GM18508 (cell line): ENCODE results near the gene MYO16.
A peak's percentile ranks its signal among the peaks of the same experiment; 100 is the strongest.

ENCODE experiments used
- ATAC-seq: cut with Tn5 transposase; IDR thresholded peaks from one replicate; pipeline ENCODE4 v1.9.1; 2021; ENCODE audit warnings: moderate number of reproducible peaks; ENCODE audit not compliant: insufficient read depth, unreplicated experiment

The MYO16 gene

DNA sequence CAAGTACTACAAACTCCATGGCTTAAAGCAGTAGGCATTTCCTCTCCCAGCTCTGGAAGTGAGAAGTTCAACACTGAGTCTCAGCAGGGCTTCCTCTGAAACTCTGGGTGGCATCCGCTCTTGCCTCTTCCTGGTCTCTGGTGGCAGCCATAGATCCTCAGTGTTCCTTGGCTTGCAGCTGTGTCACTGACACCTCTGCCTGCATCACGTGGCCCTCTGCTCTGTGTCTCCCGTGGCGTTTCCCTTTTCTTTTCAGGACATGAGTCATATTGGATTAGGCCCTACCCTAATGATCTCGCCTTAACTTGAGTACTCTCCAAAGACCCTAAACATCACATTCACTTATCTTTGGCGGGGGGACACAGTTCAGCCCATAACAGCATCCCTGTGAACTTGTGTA is 466.7 kb downstream of the MYO16 start:
- no peak for ATAC-seq

DNA sequence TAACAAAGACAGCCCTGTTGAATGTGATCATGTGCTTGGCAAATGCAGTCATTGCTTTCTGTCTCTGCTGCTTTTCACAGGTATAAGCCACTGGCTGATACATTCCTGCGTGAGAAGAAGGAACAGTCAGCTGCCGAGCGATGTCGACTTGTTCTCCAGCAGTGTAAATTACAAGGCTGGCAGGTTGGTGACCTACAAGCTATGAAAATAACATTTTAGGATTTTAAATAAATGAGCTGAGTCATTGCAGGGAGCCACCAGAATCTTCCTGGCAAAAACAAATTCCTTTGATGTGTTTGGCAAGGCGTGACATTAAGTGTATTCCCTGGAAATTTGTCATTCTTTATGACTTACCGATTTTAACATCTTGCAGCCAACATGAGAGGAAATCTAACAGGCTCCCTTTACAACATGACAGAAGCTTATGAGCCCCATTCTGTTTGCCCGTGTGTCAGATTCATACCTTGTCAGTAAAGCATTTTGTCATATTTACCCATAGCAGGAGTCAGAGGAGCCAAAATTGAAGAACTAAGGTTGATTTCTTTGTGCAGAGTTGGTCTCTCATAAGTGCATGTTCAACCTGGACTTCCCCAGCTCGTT is 471.4 kb downstream of the MYO16 start:
- ATAC-seq: no peak

DNA sequence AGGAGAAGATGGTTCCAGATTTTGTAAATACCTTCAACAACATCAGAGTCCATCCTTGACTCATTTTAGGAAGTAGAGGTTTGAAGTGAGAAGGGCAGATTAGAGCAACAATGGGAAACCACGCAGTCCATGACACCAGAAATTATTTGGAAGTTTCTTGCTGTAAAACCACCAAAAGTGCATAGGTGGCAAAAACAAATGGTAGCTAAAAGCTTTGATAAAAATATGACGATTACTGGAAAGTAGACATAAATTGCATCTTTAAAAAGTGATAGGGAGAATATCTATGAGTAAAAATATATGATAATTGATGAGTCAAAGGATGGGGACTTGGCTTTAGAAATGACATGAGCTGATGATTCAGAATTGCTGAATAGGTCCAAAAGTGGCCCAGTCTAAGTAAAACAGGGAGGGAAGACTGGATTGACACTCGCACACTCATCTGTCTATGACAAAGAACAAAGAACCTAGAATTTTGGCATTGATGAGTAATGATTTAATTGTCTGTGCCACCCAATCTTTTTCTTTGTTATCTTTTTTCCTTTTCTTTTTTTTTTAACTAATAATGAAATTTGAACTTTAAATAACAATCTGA is 472.2 kb downstream of the MYO16 start:
- ATAC-seq: no peak

GRCh38 chr13:109105899-109106298 is 476.5 kb downstream of the MYO16 start:
- ATAC-seq: no peak

DNA sequence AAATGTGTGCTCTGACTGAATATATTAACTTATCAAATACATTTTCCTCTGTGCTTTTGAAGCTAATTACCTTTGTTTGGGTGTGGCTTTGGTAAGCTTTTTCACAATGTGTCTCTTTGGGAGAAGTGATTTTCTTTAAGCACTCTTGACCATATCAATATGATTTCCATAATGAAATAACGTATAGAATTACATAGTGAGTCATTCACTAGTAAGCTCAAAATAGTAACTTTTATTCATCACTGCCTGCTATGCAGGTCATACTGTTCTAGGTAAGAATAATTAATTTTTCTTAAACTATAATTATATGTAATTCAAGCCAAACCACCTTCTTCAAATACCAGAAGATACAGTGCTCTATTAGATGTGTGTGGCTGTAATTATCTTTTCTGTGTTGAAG is 480.7 kb downstream of the MYO16 start:
- no peak for ATAC-seq

DNA sequence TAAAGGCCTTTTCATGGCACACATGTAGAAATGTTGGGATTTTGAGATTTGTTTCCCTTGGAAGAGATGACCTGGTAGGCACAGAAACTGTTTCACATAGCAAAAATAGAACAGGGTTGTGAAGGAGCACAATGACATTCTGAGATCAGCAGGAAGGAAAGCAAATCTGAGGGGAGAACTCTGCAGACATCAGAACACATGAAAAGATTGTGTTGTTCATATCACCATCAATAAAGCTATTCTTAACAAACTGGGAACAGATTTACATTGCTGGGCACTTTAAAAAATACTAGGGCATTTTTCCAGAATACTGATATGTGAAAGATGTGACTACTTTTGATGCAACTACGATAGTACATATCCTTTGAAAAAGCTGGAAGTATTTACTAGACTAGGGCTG is 481.7 kb downstream of the MYO16 start:
- ATAC-seq: no peak

- peak; percentile 57 for ATAC-seq
These were observed 484.0 kb downstream of the MYO16 start for GRCh38 chr13:109113427-109113826.

GRCh38 chr13:109114162-109114561 is 484.8 kb downstream of the MYO16 start:
- ATAC-seq: no peak

GRCh38 chr13:109114991-109115390 is 485.6 kb downstream of the MYO16 start:
- ATAC-seq: no peak

DNA sequence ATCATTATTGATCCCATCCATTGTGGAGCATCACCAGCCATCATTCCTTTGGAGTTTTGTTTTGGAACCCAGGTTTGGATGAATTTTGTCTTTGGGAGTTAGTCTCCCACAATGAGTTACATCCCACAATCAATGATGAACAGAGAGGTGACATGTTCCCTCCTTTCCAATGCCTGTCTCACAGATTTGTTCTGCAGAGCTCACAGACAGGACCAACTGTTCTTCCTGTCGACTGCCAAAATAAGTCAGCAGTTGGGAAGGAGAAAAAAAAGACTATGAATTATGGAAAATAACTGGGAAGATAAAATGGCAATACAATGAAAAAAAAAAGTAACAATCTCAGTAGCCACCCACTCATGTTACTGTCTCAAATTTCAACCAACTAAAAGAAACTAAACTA is 489.1 kb downstream of the MYO16 start:
- no peak for ATAC-seq

DNA sequence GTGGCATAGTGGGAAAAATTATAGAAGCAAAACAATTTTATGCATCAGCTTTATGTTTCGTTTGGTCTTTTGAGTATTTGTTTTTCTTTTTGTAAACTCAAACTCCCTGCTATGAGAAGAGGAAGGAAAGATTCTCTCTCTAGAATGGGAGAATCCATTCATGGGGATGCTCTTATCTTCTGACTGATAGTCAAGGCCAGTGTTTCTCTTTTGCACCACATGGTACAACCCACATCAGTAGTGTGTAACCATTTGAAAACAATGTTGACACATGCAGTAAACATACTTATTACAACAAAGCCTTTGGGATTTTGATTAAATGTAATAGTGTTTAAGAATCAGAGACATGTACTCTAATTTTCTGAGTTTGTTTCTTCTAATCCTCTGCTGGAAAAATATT is 490.5 kb downstream of the MYO16 start:
- ATAC-seq: no peak

- no peak for ATAC-seq
These were observed 492.4 kb downstream of the MYO16 start for GRCh38 chr13:109121826-109122225.

DNA sequence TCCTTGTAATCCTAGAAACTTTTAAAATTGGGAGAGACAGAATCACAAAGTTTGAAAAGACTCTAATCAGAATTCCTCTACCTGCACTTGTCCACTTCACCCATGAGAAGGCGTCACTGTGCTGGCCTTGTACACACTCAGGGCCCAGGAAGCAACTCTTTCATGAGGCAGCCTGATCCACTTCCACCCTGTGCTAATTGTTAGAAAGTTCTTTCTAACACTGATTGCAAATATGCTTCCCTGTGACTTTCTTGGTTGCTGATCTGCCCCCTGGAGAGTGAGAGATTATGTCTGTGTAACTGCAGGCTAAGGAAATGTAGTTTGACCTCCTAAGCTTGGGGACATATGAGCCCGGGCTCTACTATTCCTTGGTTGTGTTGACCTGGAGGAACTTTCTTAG is 494.6 kb downstream of the MYO16 start:
- no peak for ATAC-seq

- ATAC-seq: no peak
These were observed 496.8 kb downstream of the MYO16 start for GRCh38 chr13:109126178-109126577.

DNA sequence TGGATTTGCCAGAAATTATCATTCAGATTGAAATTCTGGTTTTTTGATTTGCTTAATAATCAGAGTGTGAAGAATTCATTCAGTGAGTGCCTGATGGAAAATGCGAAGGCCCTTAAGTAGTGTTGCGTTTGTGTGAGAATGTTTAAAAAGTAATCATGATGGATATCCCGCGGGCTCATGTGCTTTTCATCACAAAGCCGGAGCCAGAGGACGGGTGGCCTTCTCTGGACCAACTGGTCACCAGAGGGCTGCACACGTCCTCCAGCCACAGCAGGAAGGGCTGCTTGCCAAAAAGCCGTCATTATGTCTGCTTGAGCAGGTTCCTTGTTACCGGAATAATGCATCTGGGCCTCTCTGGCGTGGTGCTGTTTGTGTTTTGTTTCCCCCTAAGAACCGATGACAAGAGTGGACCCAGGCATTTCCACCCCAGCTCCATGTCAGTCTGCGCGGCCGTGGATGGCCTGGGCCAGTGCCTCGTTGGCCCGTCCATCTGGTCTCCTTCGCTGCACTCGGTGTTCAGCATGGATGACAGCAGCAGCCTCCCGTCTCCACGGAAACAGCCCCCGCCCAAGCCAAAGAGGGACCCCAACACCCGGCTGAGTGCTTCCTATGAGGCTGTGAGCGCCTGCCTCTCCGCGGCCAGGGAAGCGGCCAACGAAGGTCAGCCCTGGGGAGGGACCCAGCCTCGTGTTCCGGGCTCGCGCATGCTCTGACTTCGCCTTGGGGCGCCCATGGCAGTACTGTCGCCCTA is 497.7 kb downstream of the MYO16 start:
- ATAC-seq: no peak

DNA sequence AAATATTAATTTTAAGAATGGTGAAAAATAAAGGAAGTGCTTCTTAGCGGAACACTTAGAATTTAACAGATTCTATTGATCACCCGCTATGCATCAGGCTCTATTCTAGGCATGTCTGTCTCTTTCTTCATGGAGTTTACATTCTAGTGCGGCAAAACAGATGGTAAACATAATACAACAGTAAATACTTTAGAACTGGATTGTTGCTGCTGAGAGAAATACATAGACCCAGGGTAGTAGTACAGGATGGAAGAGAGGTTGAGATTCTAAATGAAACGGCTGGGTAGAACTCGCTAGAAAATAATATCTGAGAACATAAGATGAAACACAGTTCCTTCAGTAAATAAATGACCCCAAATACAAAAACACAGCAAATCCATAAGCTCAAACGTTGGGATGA is 498.7 kb downstream of the MYO16 start:
- ATAC-seq: no peak

- ATAC-seq: no peak
These were observed 500.9 kb downstream of the MYO16 start for GRCh38 chr13:109130093-109130835.

GRCh38 chr13:109131698-109132257 is 502.4 kb downstream of the MYO16 start:
- peak; percentile 87 for ATAC-seq

DNA sequence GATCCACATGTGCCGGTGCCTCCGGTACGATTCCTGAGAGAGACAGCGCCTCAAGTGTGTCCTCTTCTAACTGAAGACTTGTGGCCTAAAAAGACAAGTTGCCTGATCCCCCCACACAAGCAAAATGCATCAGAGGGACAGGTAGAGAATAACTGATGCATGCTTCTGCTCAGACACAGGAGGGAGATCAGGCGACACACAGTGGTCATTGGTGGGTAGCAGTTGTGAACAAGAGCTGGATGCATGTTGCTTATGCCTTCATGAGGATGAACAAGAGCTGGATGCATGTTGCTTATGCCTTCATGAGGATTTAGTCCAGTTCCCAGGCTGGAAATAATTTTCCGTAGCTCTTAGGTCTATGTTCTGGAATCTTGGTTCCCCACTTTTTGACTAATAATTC is 505.6 kb downstream of the MYO16 start:
- ATAC-seq: no peak

- no peak for ATAC-seq
These were observed 507.5 kb downstream of the MYO16 start for GRCh38 chr13:109136873-109137272.

- ATAC-seq: no peak
These were observed 509.9 kb downstream of the MYO16 start for GRCh38 chr13:109139346-109139745.
